ENCODE data around the gene WDR62.
A peak's percentile ranks its signal among the peaks of the same experiment; 100 is the strongest.

WDR62 gene

GRCh38 chr19:36079389-36079945, 24.8 kb downstream of the WDR62 start:
- DNase-seq (ENCODE audit: low read depth), result no peak

- no peak for DNase-seq (ENCODE audit: low read depth)
Observed at GRCh38 chr19:36081385-36081784, 26.7 kb downstream of the WDR62 start.

GRCh38 chr19:36081894-36082293, 27.2 kb downstream of the WDR62 start:
- no peak for DNase-seq (ENCODE audit: low read depth)

GRCh38 chr19:36082916-36083315, 28.2 kb downstream of the WDR62 start:
- no peak for DNase-seq (ENCODE audit: low read depth)

- no peak for DNase-seq (ENCODE audit: low read depth)
Observed at GRCh38 chr19:36084231-36085009, 29.7 kb downstream of the WDR62 start.

GRCh38 chr19:36086326-36086725, 31.6 kb downstream of the WDR62 start:
- no peak for DNase-seq (ENCODE audit: low read depth)

- no peak for DNase-seq (ENCODE audit: low read depth)
Observed at GRCh38 chr19:36089847-36090246, 35.1 kb downstream of the WDR62 start.

GRCh38 chr19:36090910-36091695, 36.4 kb downstream of the WDR62 start:
- no peak for DNase-seq (ENCODE audit: low read depth)

- no peak for DNase-seq (ENCODE audit: low read depth)
Observed at GRCh38 chr19:36092566-36092965, 37.9 kb downstream of the WDR62 start.

GRCh38 chr19:36093146-36093662, 38.5 kb downstream of the WDR62 start:
- DNase-seq (ENCODE audit: low read depth), result no peak

GRCh38 chr19:36093687-36094086, 39.0 kb downstream of the WDR62 start:
- no peak for DNase-seq (ENCODE audit: low read depth)

- no peak for DNase-seq (ENCODE audit: low read depth)
Observed at GRCh38 chr19:36097036-36097435, 42.3 kb downstream of the WDR62 start.

- no peak for DNase-seq (ENCODE audit: low read depth)
Observed at GRCh38 chr19:36099166-36099785, 44.6 kb downstream of the WDR62 start.

GRCh38 chr19:36100476-36100875, 45.8 kb downstream of the WDR62 start:
- DNase-seq (ENCODE audit: low read depth), result no peak

- DNase-seq (ENCODE audit: low read depth), result no peak
Observed at GRCh38 chr19:36101550-36102327, 47.0 kb downstream of the WDR62 start.

- DNase-seq (ENCODE audit: low read depth), result no peak
Observed at GRCh38 chr19:36103040-36103626, 48.4 kb downstream of the WDR62 start.

GRCh38 chr19:36103842-36104552, 49.3 kb downstream of the WDR62 start:
- DNase-seq (ENCODE audit: low read depth), result peak; percentile 9

GRCh38 chr19:36106441-36106840, 51.7 kb downstream of the WDR62 start:
- no peak for DNase-seq (ENCODE audit: low read depth)

GRCh38 chr19:36106991-36107390, 52.3 kb downstream of the WDR62 start:
- DNase-seq (ENCODE audit: low read depth), result no peak

GRCh38 chr19:36108684-36109083, 54.0 kb downstream of the WDR62 start:
- no peak for DNase-seq (ENCODE audit: low read depth)
